GM18909 (cell line): ENCODE results near the gene GLS.
"Not testable (repeated sequence)": the region's sequence is repeated elsewhere in the genome, so short reads cannot be mapped to it uniquely, and the experiment has no call there.

ENCODE experiments used
- ATAC-seq: cut with Tn5 transposase; IDR thresholded peaks from one replicate; pipeline ENCODE4 v1.9.1; 2021; ENCODE audit warnings: mild to moderate bottlenecking; ENCODE audit not compliant: unreplicated experiment, poor library complexity

The GLS gene

GRCh38 chr2:190882411-190882766 lies 1.8 kb downstream of the GLS start:
- no peak for ATAC-seq

- no peak for ATAC-seq
Measured at GRCh38 chr2:190882856-190883582, 2.4 kb downstream of the GLS start.

GRCh38 chr2:190885844-190886243 lies 5.2 kb downstream of the GLS start:
- not testable (repeated sequence) for ATAC-seq

- ATAC-seq = peak; percentile 70
Measured at GRCh38 chr2:190887089-190887488, 6.5 kb downstream of the GLS start.

- no peak for ATAC-seq
Measured at GRCh38 chr2:190888449-190888848, 7.8 kb downstream of the GLS start.

- no peak for ATAC-seq
Measured at GRCh38 chr2:190889175-190889943, 8.7 kb downstream of the GLS start.

- ATAC-seq = peak; percentile 71
Measured at GRCh38 chr2:190891372-190891771, 10.8 kb downstream of the GLS start.

- peak; percentile 5 for ATAC-seq
Measured at GRCh38 chr2:190891889-190892288, 11.3 kb downstream of the GLS start.

- ATAC-seq = no peak
Measured at GRCh38 chr2:190893157-190893556, 12.5 kb downstream of the GLS start.

GRCh38 chr2:190896477-190896876 lies 15.9 kb downstream of the GLS start:
- no peak for ATAC-seq

- ATAC-seq = no peak
Measured at GRCh38 chr2:190903693-190904450, 23.3 kb downstream of the GLS start.

- ATAC-seq = no peak
Measured at GRCh38 chr2:190904640-190905261, 24.1 kb downstream of the GLS start.

GRCh38 chr2:190908532-190908931 lies 27.9 kb downstream of the GLS start:
- no peak for ATAC-seq

GRCh38 chr2:190909680-190910079 lies 29.1 kb downstream of the GLS start:
- no peak for ATAC-seq

- ATAC-seq = no peak
Measured at GRCh38 chr2:190910341-190911136, 29.9 kb downstream of the GLS start.

- peak; percentile 94 for ATAC-seq
Measured at GRCh38 chr2:190911813-190912212, 31.2 kb downstream of the GLS start.

- ATAC-seq = no peak
Measured at GRCh38 chr2:190912726-190913125, 32.1 kb downstream of the GLS start.

GRCh38 chr2:190913725-190914124 lies 33.1 kb downstream of the GLS start:
- ATAC-seq = no peak

GRCh38 chr2:190916829-190917228 lies 36.2 kb downstream of the GLS start:
- no peak for ATAC-seq

- ATAC-seq = no peak
Measured at GRCh38 chr2:190920085-190920484, 39.5 kb downstream of the GLS start.
